Astrocyte of the spinal cord (primary cell): ENCODE data around the gene RHOT2.

Source experiments
- DNase-seq: peaks from one replicate; pipeline ENCODE4 v3.0.0; 2011; ENCODE audit warnings: low read depth, low spot score
- H3K4me3 ChIP-seq: 2 replicates; pipeline ENCODE4 v1.5.1; 2011; ENCODE audit warnings: low read depth, mild to moderate bottlenecking, low read length, moderate library complexity
- in situ Hi-C: cut with HindIII; loops from 2 replicates; pipeline ENCODE4 v1.10.0; 2017; ENCODE audit warnings: low sequenced_read_pairs
- TF ChIP-seq, protein P1 (sequence below): IDR thresholded peaks from 2 replicates; pipeline ENCODE4 v1.5.1; 2012; ENCODE audit warnings: low read depth, mild to moderate bottlenecking, low read length, inconsistent platforms

Gene RHOT2

DNA sequence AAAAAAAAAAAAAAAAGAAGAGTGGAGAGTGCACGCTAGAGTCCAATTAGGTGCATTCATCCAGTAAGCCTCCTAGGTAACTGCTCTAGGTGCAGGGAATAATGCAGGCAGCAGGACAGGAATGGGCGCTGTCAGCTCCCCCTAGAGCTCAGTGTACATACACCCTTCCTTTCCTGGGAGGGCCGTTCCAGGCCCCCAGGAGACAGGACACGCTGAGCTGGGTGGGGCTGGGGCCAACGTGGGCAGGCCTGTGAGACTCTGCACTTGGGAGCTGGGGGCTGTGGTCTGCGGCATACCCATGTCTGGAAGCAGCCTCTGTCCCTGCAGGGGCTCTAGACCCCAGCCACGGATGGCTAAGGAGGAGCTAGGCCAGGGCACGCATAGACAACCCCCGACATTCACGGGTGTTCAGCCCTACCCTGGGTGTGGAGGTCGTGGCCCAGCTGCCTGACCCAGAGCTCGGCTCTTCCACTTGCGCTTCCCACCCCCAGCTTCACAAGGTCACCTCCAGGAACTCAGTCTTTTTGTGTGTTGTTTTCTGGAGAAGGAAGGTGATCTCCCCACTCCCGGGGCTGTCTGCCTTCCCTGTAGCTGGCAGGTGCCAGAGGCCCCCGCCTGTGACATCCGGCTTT, 52.0 kb downstream of the RHOT2 start:
- TF ChIP-seq, protein P1, sequence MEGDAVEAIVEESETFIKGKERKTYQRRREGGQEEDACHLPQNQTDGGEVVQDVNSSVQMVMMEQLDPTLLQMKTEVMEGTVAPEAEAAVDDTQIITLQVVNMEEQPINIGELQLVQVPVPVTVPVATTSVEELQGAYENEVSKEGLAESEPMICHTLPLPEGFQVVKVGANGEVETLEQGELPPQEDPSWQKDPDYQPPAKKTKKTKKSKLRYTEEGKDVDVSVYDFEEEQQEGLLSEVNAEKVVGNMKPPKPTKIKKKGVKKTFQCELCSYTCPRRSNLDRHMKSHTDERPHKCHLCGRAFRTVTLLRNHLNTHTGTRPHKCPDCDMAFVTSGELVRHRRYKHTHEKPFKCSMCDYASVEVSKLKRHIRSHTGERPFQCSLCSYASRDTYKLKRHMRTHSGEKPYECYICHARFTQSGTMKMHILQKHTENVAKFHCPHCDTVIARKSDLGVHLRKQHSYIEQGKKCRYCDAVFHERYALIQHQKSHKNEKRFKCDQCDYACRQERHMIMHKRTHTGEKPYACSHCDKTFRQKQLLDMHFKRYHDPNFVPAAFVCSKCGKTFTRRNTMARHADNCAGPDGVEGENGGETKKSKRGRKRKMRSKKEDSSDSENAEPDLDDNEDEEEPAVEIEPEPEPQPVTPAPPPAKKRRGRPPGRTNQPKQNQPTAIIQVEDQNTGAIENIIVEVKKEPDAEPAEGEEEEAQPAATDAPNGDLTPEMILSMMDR, result peak; percentile 37
- no peak for DNase-seq
- in situ Hi-C loops, result no loop called here
- H3K4me3 ChIP-seq, result peak overlapping the region; percentile 65

DNA sequence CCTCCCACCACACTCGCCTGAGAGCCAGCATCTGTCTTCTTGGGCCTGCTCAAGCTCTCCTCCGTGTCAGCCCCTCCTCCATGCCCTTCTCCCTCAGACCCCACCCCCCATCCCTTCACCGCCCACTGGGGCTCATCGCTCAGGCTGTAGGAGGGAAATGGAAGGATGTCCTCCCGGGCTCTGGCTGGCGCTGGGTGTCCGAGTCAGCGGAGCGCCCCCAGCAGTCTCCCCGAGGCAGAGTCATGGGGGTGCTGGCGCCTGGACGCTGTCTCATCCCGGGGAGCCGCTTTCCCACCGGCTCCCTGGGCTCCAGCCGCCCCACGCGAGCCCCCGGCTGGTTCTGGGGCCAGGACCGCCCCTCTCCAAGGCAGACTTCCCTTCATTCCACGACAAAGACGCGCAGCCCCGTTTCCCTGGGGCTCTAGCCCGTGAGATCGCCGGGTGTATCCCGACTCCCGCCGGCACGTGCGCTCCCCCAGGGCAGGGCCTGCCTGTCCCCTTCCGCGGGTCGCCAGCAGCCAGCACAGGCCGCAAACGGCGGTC, 52.6 kb downstream of the RHOT2 start:
- in situ Hi-C loops, result no loop called here
- peak overlapping the region; percentile 65 for H3K4me3 ChIP-seq
- DNase-seq, result peak; percentile 69
- TF ChIP-seq, protein P1, result peak; percentile 41

DNA sequence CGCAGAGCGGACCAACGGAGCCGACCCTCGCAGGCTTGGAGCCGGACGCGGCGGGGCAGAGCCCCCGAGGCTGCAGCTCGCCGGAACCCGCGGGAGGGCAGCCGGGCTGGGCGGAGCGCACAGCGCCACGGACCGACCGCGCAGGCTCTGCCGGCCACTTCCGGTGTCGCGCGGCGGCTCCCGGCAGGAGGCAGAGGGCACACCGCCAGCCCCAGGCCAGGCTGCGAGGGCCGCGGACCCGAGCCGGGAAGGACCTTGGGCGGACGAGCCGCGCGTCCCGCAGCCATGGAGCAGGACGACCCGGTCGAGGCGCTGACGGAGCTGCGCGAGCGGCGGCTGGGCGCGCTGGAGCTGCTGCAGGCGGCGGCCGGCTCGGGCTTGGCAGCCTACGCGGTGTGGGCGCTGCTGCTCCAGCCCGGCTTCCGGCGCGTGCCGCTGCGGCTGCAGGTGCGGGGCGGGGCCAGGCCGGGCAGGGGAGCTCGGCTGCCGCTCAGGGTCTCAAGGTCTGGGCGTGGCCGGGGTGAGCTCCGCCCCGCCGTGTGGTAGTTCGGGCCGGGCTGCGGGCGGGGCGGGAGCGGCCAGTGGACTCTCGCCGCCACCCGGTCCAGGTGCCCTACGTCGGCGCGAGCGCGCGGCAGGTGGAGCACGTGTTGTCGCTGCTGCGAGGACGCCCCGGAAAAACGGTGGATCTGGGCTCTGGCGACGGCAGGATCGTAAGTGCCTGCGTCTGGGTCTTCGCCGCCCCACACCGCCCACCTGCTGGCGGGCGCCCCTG, 53.2 kb downstream of the RHOT2 start, which contains the start of gene ANTKMT:
ANTKMT (plus strand) TSS at position 157 of the 775 bp plus-strand sequence; CDS start at position 286, 129 bp downstream.
- TF ChIP-seq, protein P1, result no peak
- in situ Hi-C loops, result no loop called here
- peak; percentile 65 for DNase-seq
- H3K4me3 ChIP-seq, result peak within 1 kb of the TSS; percentile 65

- TF ChIP-seq, protein P1, result no peak
- in situ Hi-C loops, result no loop called here
- no peak for DNase-seq
- H3K4me3 ChIP-seq, result peak overlapping the region; percentile 65
Observed at GRCh38 chr16:721765-722540, 54.0 kb downstream of the RHOT2 start.

DNA sequence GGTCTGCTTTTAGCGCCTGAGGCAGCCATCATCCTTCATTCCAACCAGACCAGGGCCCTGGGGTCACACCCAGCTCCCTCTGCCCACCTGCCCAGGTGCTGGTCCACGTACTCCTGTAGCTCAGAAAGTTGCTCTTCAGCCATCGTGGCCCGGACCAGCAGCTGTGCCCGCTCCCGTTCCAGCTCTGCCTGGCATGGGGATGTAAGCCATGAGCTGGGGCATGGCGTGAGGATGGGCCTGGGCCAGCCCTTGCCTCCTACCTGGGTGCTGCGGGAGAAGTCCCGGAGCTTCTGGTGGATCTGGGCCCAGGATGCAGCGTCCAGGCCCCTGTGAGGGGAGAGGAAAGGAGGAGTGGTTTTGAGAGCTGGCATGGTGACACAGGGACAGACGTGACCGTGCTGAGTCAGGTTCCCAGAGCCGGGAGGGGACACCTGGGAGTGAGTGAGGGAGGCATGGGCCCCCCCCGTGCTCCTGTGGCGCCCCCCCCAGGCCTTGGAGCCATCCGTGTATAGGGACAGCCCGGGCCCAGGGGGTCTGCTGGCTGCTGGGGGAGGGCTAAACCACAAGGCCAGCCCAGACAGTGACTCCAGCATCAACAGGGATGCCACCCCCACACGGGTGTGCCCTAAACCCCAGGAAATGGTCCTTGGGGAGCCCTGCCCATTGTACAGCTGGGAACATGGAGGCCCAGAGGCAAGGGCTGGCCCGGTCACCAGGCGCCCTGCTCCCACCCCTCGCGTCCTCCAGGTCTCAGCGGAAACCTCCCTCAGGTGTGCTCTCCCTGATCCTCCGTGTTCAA, 55.1 kb downstream of the RHOT2 start:
- DNase-seq, result no peak
- TF ChIP-seq, protein P1, result no peak
- H3K4me3 ChIP-seq, result no peak overlapping the region
- in situ Hi-C loops, result no loop called here
